Omental fat pad (tissue), 4 donors: ENCODE measurements around the gene QSOX1. TPM values are rescaled to one million over a fixed set of nuclear protein-coding genes. Genes with fewer than 3 reads are reported as not detected.

Experiments used
- ATAC-seq: fragments of 150-250 bp; one replicate; pipeline ENCODE4 v1.9.1; 2016; ENCODE audit warnings: mild to moderate bottlenecking, moderate library complexity; ENCODE audit not compliant: low FRiP score
- DNase-seq: peaks from one replicate; pipeline ENCODE4 v3.0.0-alpha.2; 2019; ENCODE audit warnings: low spot score
- CTCF ChIP-seq, 3 donors: fragments of 450-650 bp; IDR thresholded peaks; one replicate each; pipeline ENCODE4 v1.5.1; 2016 to 2017; ENCODE audit warnings: antibody characterized with exemption in 3 of 3, mild to moderate bottlenecking in 3 of 3, moderate library complexity in 2 of 3
- total RNA-seq, 4 donors: library from RNA; depleted of rRNA; stranded (reverse); fragments of >200 nt; gene quantifications; one replicate each; pipeline ENCODE4 v1.1.0, GENCODE V29; 2016

QSOX1 gene
- total RNA-seq, 4 donors from 2014 or later: 90.1 to 130 (median 98.4) TPM

GRCh38 chr1:180247061-180247460, 92.4 kb downstream of the QSOX1 start:
- TF ChIP-seq CTCF (IDR thresholded peaks at IDR 0.05): no peak
- ATAC-seq: no peak
- no peak for DNase-seq

GRCh38 chr1:180247580-180247979, 92.9 kb downstream of the QSOX1 start:
- ATAC-seq: no peak
- no peak for TF ChIP-seq CTCF (IDR thresholded peaks at IDR 0.05)
- no peak for DNase-seq

- no peak for DNase-seq
- no peak for ATAC-seq
- no peak for TF ChIP-seq CTCF (IDR thresholded peaks at IDR 0.05)
These were observed 93.5 kb downstream of the QSOX1 start for GRCh38 chr1:180248176-180248575.

GRCh38 chr1:180248731-180249681, 94.3 kb downstream of the QSOX1 start:
- DNase-seq (no peak), ATAC-seq (no peak)
- TF ChIP-seq CTCF (IDR thresholded peaks at IDR 0.05): no peak

GRCh38 chr1:180249725-180250498, 95.2 kb downstream of the QSOX1 start:
- TF ChIP-seq CTCF (IDR thresholded peaks at IDR 0.05): no peak
- ATAC-seq: no peak
- DNase-seq: no peak

GRCh38 chr1:180250499-180250770, 95.8 kb downstream of the QSOX1 start:
- no peak for ATAC-seq
- no peak for TF ChIP-seq CTCF (IDR thresholded peaks at IDR 0.05)
- no peak for DNase-seq
